ENCODE data around the gene ANKRD63.

Gene ANKRD63

DNA sequence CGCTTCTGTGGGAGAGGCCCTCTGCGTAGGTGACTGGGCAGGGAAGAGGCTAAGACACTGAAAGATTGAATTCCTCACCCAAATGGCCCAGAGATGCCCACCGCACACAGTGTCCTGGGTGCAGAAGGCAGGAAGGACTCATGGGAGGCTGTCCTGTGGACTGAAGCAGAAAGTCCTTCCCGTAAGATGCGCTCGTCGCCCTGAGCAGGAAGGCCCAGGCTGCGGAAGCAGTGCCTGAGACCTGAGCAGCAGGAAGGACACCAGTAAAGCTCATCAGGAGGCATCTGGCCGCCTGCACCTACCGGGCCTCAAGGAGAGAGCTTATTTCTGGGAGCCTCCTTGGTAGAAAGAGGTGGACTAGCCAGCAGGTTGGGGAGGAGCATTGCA lies 40.7 kb downstream of the ANKRD63 start:
- FAIRE-seq = no peak

DNA sequence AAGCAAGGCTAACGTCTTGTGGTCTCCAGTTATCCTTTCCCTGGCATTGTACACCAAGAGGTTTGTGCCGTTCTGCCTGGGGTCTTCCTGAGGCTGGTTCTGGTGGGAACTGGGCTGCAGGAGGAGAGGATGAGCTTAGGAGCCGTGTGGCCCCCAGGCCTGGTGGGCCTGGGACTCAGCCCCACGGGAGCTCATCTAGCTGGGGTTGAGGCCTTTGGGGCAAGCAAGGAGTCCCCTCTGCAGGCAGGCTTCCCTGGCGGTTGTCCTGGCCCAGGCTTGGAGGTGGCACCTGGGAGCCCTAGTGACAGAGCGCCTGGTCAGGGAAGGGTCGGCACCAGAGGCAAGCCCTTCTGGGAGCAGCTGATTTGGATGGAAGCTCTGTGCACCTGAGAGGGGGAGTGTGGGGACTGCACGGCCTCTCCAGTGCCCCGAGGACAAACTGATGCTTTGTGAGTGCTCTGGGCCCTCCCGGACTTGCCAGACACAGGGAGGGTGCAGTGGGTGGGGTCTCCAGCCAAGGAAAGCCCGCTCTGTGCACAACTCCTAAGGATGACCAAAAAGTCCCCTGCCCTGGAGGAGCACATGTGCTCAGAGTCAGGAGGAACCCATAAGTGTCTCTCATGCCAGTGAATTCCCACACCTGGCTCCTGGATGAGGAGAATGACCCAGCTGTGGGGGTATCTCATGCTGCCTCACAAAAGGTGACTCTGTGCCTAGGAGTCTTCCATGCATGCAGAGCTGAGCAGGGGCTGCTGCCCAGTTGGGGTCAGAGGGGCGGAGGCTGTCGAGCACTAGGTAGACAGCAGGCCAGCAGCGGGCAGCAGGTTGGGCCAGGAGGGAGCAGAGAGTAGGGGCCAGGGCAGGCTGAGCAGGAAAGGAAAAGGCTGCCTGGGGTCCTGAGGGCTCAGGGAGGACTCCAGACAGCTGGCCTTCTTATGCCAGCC lies 41.3 kb downstream of the ANKRD63 start:
- FAIRE-seq = no peak

DNA sequence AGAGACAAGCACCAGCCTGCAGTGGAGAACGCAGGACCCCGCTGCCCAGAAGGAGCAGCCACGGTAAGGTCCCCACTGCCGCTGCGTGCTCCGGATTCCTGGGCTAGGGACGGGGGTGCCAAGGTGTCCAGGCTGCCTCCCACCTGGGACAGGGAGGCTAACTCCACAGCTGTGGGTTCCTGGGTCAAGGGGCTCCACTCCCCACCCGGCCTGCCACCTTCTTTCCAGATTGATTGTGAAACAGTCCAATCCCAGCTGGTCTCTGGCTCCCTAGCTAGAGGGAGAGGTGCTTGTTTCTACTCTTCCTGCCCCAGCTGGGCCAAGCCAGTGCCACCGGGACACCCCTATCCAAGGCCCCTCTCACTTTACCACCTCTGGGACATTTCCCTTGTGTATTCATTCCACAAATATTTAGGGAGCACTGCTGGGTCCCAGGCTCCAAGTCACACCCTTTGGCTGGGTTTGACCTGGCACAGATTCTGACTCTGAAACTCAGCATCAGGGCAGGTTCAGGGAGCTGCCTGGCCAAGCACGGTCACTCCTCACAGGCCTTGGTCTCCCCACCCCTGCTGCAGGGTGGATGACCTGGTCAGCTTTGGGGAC lies 42.1 kb downstream of the ANKRD63 start:
- FAIRE-seq = no peak

DNA sequence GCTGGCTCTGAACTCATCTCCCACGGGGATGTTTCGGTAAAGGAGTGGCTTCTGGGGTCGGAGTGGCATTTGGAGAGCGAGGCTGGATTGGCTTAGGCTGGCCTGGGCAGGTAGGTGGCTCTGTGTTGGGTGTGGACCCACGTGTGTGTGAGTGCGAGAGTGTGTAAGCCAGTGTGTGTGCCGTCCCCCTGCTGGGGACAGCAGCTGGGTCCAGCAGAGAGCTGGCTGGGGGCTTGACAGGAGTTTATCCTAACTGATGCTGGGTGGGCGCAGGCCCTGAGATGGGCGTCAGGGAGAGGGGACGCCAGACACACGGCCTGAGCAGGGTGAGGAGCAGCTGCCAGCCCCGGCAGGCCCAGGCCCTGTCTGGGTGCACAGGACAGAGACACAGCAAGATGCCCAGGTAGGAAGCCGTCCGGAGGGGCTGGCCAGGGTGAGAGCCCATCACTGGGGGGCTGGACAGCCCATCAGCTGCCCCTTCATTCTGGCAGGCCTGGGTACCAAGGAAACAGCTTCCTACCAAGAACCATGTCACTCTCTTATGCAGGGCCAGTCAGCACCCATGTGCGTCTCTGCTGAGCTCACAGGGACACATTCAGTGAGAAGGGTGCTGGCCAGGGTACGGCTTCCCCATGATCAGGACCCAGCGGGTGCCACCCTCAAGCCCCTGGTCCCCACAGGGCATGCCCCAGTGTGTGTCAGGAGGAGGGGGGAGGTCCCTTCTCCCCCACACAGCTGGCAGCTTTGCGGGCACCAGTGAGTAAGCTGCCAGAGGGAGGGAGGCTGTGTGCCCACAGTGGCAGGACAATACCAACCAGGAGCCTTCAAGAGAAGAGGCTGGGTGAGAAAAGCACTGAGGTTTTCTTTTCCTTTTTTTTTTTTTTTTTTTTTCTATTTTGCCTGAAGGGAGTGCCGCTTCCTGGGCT lies 42.9 kb downstream of the ANKRD63 start:
- FAIRE-seq = no peak

DNA sequence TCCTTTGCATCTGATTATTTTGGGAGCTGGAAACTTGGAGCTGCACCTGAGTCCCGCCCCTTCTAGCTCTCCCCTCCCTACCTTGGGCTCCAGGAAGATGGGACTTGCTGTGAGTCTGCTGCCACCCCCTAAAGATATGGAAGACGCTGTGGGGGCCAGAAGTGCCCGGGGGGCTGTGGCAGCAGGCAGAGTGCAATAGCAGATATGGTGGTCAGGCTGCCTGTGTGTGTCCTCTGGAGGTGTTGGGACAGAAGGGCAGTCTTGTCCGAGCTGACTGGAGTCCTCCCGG lies 43.5 kb downstream of the ANKRD63 start:
- no peak for FAIRE-seq

DNA sequence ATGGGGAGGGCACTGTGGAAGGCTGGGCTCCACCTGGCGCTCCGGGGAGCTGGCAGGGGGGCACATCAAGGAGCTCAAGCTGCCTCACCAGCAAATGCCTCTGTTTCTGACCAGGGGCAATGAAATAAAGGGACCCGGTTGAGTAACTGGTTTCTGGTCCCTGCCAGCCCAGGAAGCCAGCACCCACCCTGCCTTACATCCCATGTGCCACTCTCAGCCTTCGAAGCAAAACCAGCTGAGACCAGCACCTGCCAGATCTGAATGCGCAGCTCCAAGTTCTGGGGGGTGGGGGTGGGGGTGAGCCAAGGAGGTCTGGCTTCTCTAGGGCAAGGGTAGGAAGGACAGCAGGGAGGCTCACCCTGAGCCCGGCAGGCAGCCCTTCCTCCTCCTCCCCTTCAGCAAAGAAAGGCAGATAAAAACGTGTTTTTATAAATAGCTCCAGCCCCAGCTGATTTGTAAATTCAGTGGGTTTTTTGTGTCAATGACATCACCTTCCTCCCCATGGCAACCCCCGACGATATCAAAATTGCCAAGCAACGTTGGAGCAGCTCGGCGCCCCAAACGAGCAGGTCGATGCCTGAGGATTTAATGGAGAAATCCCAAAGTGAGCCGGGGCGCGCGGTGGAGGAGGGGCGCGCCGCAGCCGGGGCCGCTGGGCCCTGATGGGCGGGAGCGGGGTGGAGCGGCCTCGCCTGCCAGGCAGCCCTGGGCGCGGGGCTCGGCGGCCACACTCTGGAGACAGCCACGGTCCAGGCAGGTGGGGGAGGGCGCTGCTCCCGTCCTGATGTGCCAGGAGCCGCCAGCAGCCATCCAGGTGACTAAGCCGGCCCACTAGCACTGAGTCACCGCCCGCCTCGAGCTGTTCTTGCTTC lies 44.1 kb downstream of the ANKRD63 start, which contains the start of gene PAK6:
TSS of gene PAK6 (plus strand) at position 532 of the 872 bp plus-strand sequence. CDS start 25,723 bp downstream, outside the sequence.
- FAIRE-seq = no peak

DNA sequence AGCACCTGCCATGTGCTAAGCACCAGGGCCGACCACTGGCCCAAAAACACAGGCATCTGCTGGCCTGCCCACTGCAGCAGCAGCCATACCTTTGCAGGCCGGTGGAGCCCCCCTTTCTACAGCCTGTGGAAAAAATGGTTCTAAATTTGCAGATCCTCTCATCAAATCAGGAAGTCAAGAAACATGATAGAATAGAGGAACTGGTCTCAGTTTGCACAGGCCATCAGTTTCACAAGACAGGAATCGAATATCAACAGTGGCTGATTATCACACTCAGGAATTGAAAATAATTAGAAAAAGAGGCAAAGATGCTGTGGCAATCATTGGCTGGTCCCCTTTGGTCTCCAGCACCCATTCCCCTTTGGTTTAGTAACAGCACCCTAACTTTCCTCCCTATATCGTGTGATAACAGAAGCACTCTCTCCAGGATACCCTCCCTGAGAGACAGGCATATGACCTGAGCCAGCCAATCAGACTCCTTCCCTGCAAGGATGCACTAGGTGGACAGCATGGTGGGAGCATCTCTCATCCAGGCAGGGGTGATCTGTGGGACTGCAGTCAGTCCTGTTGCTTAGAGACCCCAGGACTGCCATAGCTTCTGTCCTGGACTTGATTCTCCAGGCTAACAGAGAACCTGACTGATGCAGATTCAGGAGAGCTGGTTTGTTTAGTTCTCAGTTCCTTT lies 47.5 kb downstream of the ANKRD63 start:
- FAIRE-seq = no peak

DNA sequence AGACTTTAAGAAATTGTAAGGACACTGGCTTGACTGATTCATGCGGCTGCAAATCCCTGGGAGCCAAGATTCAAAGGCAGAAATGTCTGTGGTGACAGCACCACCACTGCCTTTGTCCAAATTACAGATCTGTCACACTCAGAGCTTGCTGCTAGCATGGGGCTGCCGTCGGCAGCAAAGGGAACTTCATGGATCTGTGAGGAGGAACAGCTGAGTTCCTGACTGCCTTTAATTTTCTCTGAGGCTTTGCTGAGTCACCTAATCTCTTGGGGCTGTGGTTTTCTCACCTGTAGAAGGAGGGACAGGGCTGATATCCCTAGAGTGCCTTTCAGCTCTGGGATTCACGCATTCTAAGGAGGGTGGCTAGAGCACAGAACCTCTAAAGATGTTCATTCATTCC lies 48.1 kb downstream of the ANKRD63 start:
- FAIRE-seq = no peak

DNA sequence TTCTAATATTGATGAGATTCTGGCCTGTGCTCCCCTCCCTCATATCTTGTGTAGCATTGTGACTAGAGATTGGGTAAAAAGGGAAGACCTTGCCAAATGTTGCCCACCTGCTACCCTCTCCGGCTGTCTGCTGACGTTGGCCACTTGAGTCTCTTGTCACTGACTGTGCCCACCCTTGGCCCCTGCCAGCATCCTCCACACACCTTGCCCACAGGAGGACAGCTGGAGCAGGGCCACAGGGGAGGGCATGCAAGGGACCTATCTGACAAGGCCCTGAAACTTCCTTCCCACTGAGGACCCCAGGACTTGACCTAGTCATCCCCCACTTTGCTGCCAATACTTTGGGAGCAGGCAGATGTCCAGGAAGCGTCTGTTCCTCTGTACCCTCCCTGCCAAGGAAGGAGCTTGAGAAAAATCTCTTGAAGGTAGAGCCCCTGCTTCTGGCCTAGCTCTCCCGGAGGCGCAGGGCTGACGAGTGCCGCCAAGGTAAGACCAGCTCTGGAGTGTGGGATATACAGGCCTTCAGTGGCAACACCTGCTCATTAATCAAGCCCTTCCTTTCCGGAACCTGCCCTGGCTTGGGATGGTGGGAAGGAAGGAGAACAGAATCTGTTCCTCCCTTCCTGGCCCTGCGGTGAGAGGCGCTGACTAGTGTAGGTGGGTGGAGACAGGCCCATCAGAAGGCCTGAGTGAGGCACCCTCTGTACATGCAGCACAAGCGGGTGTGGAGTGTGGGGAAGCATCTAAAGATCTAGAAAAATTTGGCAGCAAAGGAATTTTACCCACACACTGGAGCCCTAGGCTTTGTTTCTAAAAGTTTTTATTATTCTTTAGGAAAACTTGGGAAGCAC lies 48.9 kb downstream of the ANKRD63 start:
- no peak for FAIRE-seq

DNA sequence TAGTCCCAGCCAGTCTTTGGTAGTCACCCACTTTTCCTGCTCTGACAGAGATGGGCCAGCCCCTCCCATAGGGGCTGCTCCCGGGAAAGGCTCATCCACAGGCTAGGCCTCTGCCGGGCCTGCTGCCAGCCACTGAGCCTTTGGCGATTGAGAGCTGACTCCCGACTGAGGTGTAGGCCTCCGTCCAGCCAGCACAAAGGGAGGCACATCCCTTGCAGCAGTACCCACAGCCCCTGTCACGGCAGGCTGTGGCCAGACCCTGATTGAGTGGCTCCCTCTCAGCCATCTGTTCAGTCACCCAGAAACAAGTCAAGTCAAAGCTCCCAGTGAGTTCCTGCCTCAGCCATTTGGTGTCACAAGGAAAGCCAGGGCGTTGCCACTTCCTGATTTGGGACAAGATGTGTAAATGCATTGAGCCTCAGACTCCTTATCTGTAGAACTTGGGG lies 50.2 kb downstream of the ANKRD63 start:
- no peak for FAIRE-seq

All from endometrium (tissue), 2 donors.